HL-60 (cell line): ENCODE data around the gene PEX6.

Experiments used
- GABPA ChIP-seq: IDR thresholded peaks from 2 replicates; pipeline ENCODE4 v1.6.1; 2012; ENCODE audit warnings: low read depth
- POLR2AphosphoS5 ChIP-seq: IDR thresholded peaks from 2 replicates; pipeline ENCODE4 v1.6.1; 2012; ENCODE audit warnings: low read depth
- TF ChIP-seq, protein P1 (sequence below): IDR thresholded peaks from one replicate; pipeline ENCODE4 v1.5.1; 2011; ENCODE audit warnings: low read length, control low read depth, inconsistent platforms; ENCODE audit not compliant: insufficient read depth
- TF ChIP-seq, protein P2 (sequence below): IDR thresholded peaks from 2 replicates; pipeline ENCODE4 v1.6.1; 2012; ENCODE audit warnings: low read depth; ENCODE audit not compliant: insufficient replicate concordance

GRCh38 chr6:43013843-43014433 lies 35.0 kb upstream of the PEX6 start, which contains the start of the genes KLHDC3 and MEA1:
- TF ChIP-seq, protein P1, sequence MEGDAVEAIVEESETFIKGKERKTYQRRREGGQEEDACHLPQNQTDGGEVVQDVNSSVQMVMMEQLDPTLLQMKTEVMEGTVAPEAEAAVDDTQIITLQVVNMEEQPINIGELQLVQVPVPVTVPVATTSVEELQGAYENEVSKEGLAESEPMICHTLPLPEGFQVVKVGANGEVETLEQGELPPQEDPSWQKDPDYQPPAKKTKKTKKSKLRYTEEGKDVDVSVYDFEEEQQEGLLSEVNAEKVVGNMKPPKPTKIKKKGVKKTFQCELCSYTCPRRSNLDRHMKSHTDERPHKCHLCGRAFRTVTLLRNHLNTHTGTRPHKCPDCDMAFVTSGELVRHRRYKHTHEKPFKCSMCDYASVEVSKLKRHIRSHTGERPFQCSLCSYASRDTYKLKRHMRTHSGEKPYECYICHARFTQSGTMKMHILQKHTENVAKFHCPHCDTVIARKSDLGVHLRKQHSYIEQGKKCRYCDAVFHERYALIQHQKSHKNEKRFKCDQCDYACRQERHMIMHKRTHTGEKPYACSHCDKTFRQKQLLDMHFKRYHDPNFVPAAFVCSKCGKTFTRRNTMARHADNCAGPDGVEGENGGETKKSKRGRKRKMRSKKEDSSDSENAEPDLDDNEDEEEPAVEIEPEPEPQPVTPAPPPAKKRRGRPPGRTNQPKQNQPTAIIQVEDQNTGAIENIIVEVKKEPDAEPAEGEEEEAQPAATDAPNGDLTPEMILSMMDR = no peak
- TF ChIP-seq, protein P2, sequence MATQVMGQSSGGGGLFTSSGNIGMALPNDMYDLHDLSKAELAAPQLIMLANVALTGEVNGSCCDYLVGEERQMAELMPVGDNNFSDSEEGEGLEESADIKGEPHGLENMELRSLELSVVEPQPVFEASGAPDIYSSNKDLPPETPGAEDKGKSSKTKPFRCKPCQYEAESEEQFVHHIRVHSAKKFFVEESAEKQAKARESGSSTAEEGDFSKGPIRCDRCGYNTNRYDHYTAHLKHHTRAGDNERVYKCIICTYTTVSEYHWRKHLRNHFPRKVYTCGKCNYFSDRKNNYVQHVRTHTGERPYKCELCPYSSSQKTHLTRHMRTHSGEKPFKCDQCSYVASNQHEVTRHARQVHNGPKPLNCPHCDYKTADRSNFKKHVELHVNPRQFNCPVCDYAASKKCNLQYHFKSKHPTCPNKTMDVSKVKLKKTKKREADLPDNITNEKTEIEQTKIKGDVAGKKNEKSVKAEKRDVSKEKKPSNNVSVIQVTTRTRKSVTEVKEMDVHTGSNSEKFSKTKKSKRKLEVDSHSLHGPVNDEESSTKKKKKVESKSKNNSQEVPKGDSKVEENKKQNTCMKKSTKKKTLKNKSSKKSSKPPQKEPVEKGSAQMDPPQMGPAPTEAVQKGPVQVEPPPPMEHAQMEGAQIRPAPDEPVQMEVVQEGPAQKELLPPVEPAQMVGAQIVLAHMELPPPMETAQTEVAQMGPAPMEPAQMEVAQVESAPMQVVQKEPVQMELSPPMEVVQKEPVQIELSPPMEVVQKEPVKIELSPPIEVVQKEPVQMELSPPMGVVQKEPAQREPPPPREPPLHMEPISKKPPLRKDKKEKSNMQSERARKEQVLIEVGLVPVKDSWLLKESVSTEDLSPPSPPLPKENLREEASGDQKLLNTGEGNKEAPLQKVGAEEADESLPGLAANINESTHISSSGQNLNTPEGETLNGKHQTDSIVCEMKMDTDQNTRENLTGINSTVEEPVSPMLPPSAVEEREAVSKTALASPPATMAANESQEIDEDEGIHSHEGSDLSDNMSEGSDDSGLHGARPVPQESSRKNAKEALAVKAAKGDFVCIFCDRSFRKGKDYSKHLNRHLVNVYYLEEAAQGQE = no peak
- peak; percentile 59; the same call in 1 of the 2 replicates for TF ChIP-seq POLR2AphosphoS5
- TF ChIP-seq GABPA = peak; percentile 73
